ENCODE results near the gene COL6A2. TPM values are rescaled to one million over a fixed set of nuclear protein-coding genes. Genes with fewer than 3 reads are reported as not detected.

Gene COL6A2
- total RNA-seq (2014; rRNA removed; shearing (Covaris generic)): 68.5 and 89.2 TPM in 2 replicates
- 28.4 and 31.8 TPM in 2 replicates for polyA plus RNA-seq (2016; fragmentation: Nextera tagmentation; extraction: Ambion mirVana)
- long read RNA-seq, partial matches to known transcripts: 4 of 9 reads
- long read RNA-seq, other reads (novel, unspliced or antisense): 1 of 9 reads

DNA sequence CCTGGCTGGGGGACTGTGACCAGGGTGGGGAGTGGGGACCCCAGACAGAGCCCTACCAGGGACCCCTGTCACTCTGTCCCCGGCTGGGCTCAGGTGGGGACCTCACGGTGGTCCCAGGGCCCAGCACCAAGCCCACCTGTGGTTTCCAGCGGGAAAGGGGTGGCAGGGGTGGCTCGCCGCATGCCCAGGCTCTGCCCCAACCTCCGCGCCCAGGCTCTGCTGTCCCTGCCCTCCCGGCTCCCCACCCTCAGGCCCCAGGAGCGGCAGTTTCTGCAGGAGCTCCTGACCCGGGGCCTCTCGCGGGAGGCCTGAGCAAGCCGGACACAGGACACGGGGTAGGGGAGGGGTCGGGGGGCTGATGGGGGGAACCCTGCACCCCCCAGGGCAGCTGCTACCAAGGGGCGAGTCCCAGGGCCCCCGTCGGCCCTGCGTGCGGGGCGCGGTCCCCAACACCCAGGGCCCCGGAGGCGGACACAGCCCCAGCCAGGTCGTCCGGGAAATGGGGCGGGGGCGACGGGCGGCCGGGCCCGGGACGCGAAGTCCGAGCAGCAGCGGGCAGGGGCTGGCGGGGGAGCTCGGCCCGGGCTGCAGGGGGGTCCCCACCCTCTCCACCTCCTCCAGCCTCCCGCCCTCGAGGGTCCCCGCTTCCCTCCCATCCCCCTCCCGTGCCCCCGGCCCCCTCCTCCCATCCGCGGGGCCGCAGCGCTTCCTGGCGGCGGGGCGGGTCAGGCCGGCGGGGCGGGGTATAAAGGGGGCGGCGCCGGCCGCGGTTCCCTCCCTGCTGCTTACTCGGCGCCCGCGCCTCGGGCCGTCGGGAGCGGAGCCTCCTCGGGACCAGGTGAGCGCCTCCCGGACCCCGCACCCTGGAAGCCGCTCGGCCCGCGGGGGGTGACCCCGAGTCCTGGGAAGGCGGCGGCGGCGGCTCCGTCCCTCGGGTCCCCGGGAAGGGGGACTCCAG, at the start of gene COL6A2:
TSS of gene COL6A2 (plus strand) at position 777 of the 958 bp plus-strand sequence.
- no peak within 1 kb of the TSS for H3K27ac Mint-ChIP-seq
- no peak for TF ChIP-seq EZH2 (IDR thresholded peaks at IDR 0.05; ENCODE audit: low read depth, unreplicated experiment)
- TF ChIP-seq, protein P1, sequence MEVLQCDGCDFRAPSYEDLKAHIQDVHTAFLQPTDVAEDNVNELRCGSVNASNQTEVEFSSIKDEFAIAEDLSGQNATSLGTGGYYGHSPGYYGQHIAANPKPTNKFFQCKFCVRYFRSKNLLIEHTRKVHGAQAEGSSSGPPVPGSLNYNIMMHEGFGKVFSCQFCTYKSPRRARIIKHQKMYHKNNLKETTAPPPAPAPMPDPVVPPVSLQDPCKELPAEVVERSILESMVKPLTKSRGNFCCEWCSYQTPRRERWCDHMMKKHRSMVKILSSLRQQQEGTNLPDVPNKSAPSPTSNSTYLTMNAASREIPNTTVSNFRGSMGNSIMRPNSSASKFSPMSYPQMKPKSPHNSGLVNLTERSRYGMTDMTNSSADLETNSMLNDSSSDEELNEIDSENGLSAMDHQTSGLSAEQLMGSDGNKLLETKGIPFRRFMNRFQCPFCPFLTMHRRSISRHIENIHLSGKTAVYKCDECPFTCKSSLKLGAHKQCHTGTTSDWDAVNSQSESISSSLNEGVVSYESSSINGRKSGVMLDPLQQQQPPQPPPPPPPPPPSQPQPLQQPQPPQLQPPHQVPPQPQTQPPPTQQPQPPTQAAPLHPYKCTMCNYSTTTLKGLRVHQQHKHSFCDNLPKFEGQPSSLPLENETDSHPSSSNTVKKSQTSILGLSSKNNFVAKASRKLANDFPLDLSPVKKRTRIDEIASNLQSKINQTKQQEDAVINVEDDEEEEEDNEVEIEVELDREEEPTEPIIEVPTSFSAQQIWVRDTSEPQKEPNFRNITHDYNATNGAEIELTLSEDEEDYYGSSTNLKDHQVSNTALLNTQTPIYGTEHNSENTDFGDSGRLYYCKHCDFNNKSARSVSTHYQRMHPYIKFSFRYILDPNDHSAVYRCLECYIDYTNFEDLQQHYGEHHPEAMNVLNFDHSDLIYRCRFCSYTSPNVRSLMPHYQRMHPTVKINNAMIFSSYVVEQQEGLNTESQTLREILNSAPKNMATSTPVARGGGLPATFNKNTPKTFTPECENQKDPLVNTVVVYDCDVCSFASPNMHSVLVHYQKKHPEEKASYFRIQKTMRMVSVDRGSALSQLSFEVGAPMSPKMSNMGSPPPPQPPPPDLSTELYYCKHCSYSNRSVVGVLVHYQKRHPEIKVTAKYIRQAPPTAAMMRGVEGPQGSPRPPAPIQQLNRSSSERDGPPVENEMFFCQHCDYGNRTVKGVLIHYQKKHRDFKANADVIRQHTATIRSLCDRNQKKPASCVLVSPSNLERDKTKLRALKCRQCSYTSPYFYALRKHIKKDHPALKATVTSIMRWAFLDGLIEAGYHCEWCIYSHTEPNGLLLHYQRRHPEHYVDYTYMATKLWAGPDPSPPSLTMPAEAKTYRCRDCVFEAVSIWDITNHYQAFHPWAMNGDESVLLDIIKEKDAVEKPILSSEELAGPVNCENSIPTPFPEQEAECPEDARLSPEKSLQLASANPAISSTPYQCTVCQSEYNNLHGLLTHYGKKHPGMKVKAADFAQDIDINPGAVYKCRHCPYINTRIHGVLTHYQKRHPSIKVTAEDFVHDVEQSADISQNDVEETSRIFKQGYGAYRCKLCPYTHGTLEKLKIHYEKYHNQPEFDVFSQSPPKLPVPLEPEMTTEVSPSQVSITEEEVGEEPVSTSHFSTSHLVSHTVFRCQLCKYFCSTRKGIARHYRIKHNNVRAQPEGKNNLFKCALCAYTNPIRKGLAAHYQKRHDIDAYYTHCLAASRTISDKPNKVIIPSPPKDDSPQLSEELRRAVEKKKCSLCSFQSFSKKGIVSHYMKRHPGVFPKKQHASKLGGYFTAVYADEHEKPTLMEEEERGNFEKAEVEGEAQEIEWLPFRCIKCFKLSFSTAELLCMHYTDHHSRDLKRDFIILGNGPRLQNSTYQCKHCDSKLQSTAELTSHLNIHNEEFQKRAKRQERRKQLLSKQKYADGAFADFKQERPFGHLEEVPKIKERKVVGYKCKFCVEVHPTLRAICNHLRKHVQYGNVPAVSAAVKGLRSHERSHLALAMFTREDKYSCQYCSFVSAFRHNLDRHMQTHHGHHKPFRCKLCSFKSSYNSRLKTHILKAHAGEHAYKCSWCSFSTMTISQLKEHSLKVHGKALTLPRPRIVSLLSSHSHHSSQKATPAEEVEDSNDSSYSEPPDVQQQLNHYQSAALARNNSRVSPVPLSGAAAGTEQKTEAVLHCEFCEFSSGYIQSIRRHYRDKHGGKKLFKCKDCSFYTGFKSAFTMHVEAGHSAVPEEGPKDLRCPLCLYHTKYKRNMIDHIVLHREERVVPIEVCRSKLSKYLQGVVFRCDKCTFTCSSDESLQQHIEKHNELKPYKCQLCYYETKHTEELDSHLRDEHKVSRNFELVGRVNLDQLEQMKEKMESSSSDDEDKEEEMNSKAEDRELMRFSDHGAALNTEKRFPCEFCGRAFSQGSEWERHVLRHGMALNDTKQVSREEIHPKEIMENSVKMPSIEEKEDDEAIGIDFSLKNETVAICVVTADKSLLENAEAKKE (CRISPR knock-in tag; IDR thresholded peaks at IDR 0.05): no peak
- TF ChIP-seq, protein P2, sequence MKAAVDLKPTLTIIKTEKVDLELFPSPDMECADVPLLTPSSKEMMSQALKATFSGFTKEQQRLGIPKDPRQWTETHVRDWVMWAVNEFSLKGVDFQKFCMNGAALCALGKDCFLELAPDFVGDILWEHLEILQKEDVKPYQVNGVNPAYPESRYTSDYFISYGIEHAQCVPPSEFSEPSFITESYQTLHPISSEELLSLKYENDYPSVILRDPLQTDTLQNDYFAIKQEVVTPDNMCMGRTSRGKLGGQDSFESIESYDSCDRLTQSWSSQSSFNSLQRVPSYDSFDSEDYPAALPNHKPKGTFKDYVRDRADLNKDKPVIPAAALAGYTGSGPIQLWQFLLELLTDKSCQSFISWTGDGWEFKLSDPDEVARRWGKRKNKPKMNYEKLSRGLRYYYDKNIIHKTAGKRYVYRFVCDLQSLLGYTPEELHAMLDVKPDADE (IDR thresholded peaks at IDR 0.05): no peak
- peak; percentile 78 for TF ChIP-seq POLR2AphosphoS5 (IDR thresholded peaks at IDR 0.05; ENCODE audit: low read depth)
- no peak for TF ChIP-seq ZNF331 (CRISPR knock-in tag; IDR thresholded peaks at IDR 0.05; ENCODE audit: low read depth)
- TF ChIP-seq, protein P3, sequence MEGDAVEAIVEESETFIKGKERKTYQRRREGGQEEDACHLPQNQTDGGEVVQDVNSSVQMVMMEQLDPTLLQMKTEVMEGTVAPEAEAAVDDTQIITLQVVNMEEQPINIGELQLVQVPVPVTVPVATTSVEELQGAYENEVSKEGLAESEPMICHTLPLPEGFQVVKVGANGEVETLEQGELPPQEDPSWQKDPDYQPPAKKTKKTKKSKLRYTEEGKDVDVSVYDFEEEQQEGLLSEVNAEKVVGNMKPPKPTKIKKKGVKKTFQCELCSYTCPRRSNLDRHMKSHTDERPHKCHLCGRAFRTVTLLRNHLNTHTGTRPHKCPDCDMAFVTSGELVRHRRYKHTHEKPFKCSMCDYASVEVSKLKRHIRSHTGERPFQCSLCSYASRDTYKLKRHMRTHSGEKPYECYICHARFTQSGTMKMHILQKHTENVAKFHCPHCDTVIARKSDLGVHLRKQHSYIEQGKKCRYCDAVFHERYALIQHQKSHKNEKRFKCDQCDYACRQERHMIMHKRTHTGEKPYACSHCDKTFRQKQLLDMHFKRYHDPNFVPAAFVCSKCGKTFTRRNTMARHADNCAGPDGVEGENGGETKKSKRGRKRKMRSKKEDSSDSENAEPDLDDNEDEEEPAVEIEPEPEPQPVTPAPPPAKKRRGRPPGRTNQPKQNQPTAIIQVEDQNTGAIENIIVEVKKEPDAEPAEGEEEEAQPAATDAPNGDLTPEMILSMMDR (conservative IDR thresholded peaks at IDR 0.05; ENCODE audit: low read depth in 2 of 2): peak in 1 of 2 experiments; percentile 41; a peak in 2 of 4 replicates
- peaks cover 26% of the 10 kb centered on the region for H3K27me3 Mint-ChIP-seq (ENCODE audit: insufficient read depth, low read depth, poor library complexity)
- peak; percentile 84 for ATAC-seq
- Histone ChIP-seq H3K4me1 (ENCODE audit: insufficient read depth) (0 out of 2 replicates have a peak, but pooled peaks cover 3% of the 10 kb centered on the region), H2AFZ (no peak within 1 kb of the TSS), H3K4me3 (peak within 1 kb of the TSS; percentile 66), H4K20me1 (replicated peaks; ENCODE audit: insufficient read depth) (peaks cover 10% of the 10 kb centered on the region; the same call in 1 of the 2 replicates), H3K9me2 (ENCODE audit: insufficient read depth) (no peaks in the 10 kb centered on the region), H3K79me2 (replicated peaks; ENCODE audit: insufficient read depth) (peaks cover 32% of the 10 kb centered on the region), H3K4me2 (peak within 1 kb of the TSS; percentile 82), H3K27ac (ENCODE audit: low read depth) (no peak within 1 kb of the TSS), H3K27me3 (ENCODE audit: insufficient read depth) (peaks cover 14% of the 10 kb centered on the region; the same call in 1 of the 2 replicates), H3K36me3 (ENCODE audit: insufficient read depth) (no peaks in the 10 kb centered on the region), H3F3A (replicated peaks; ENCODE audit: low read depth) (no peaks in the 10 kb centered on the region)
- H3K36me3 Mint-ChIP-seq (ENCODE audit: low read depth): peaks cover 20% of the 10 kb centered on the region
- peaks cover 24% of the 10 kb centered on the region for H3K9me3 Mint-ChIP-seq
- peaks cover 3% of the 10 kb centered on the region; the same call in 1 of the 3 replicates for H3K4me1 Mint-ChIP-seq
- peak within 1 kb of the TSS; percentile 74 for H3K4me3 Mint-ChIP-seq
- DNase-seq (ENCODE audit: low spot score): peak; percentile 85

Measured in GM23338 (cell line).